ENCODE results near the gene GSN. TPM values are rescaled to one million over a fixed set of nuclear protein-coding genes. Genes with fewer than 3 reads are reported as not detected.

GSN gene
- total and polyA plus RNA-seq, 10 of the 15 experiments (the other 5 are each of a cell fraction or from before 2014, with no cell fraction given), result 0.66 to 9.2 (median 6.2) TPM

- Histone ChIP-seq H3K4me1 (ENCODE audit: control insufficient read depth, insufficient read depth, low read length) (peaks cover 28% of the 10 kb centered on the region), H3K9ac (ENCODE audit: control insufficient read depth, insufficient read depth, low read length) (no peak overlapping the region), H3K36me3 (ENCODE audit: control insufficient read depth in 2 of 2, insufficient read depth in 2 of 2, low read length in 1 of 2) (no peaks in the 10 kb centered on the region), H3K4me3 (no peak overlapping the region), H3K79me2 (ENCODE audit: control insufficient read depth, insufficient read depth, low read length) (no peaks in the 10 kb centered on the region; the same call in 1 of the 2 replicates), H3K27ac (ENCODE audit: control insufficient read depth, insufficient read depth) (no peak overlapping the region), H3K27me3 (replicated peaks in 1 of 2; ENCODE audit: control insufficient read depth in 2 of 2, insufficient read depth in 2 of 2, low read length in 1 of 2) (no peaks in the 10 kb centered on the region), H3K9me3 (replicated peaks; ENCODE audit: control insufficient read depth, insufficient read depth, low read length) (no peaks in the 10 kb centered on the region; the same call in 2 of the 3 replicates), H4K20me1 (ENCODE audit: control insufficient read depth, insufficient read depth) (no peaks in the 10 kb centered on the region), H2AFZ (ENCODE audit: control insufficient read depth, low read depth, low read length) (no peak overlapping the region), H3K4me2 (ENCODE audit: control insufficient read depth, insufficient read depth) (no peak overlapping the region)
- DNase-seq (ENCODE audit: low read depth, low spot score) (no peak), ATAC-seq (no peak), FAIRE-seq (no peak)
- in situ Hi-C loops (cut with MboI) (no loop called here), intact Hi-C loops (cut with micrococcal nuclease; ENCODE audit: unreplicated experiment) (no loop called here)
- WGBS (ENCODE audit: insufficient coverage, insufficient replicate concordance, low lambda C conversion rate, missing lambda C conversion rate), result 84% methylated on average over 5 of the region's 5 CpGs
- ChIA-PET CTCF (interaction anchor here (0.6 to 2.0 kb wide), 5 partner anchors 10 to 283 kb away, joined by 3 to 17 read pairs (median 5); no protein-coding TSS in a partner anchor), SMC1A (ENCODE audit: uncharacterized antibody, unreplicated experiment) (interaction anchor here (1.4 to 2.2 kb wide), 5 partner anchors 10 to 44 kb away, joined by 3 to 22 read pairs (median 5); no protein-coding TSS in a partner anchor), POLR2A (interaction anchor here (1.1 to 1.5 kb wide), 2 partner anchors 11 to 14 kb away, joined by 5 to 9 read pairs; no protein-coding TSS in a partner anchor), RAD21 (ENCODE audit: unreplicated experiment) (interaction anchor here (0.7 to 1.4 kb wide), 2 partner anchors 18 to 1813 kb away, joined by 3 to 6 read pairs; no protein-coding TSS in a partner anchor)
- BruUV-seq (replicated peaks), result no TSS peak
- TF ChIP-seq FOXK2 (IDR thresholded peaks at IDR 0.05), result no peak
- no peak for TF ChIP-seq TARDBP (IDR thresholded peaks at IDR 0.05; ENCODE audit: borderline replicate concordance)
- no peak for TF ChIP-seq IKZF2 (IDR thresholded peaks at IDR 0.05)
- TF ChIP-seq NFXL1 (IDR thresholded peaks at IDR 0.05; ENCODE audit: borderline replicate concordance), result no peak
- no peak for TF ChIP-seq ATF7 (IDR thresholded peaks at IDR 0.05; ENCODE audit: low read depth)
- no peak for TF ChIP-seq KAT2A (conservative IDR thresholded peaks at IDR 0.05; ENCODE audit: control insufficient read depth, low read depth, low read length)
- no peak for TF ChIP-seq TCF7 (IDR thresholded peaks at IDR 0.05; ENCODE audit: borderline replicate concordance)
- TF ChIP-seq CBX5 (IDR thresholded peaks at IDR 0.05; ENCODE audit: low read depth), result no peak
- TF ChIP-seq CEBPB (IDR thresholded peaks at IDR 0.05; ENCODE audit: borderline replicate concordance in 1 of 2, low read depth in 2 of 2, low read length in 2 of 2), result no peak
- no peak for TF ChIP-seq ZBTB40 (IDR thresholded peaks at IDR 0.05; ENCODE audit: borderline replicate concordance)
- no peak for TF ChIP-seq GABPA (IDR thresholded peaks at IDR 0.05; ENCODE audit: low read depth)
- TF ChIP-seq POLR2A (IDR thresholded peaks at IDR 0.05; ENCODE audit: low read depth, low read length), result no peak
- no peak for TF ChIP-seq MTA2 (IDR thresholded peaks at IDR 0.05; ENCODE audit: low read depth)
- no peak for TF ChIP-seq PAX8 (IDR thresholded peaks at IDR 0.05)
- no peak for TF ChIP-seq STAT3 (IDR thresholded peaks at IDR 0.05; ENCODE audit: low read depth, low read length)
- TF ChIP-seq RB1 (IDR thresholded peaks at IDR 0.05; ENCODE audit: borderline replicate concordance), result no peak
- TF ChIP-seq CEBPZ (IDR thresholded peaks at IDR 0.05; ENCODE audit: low read depth, low read length), result no peak
Observed at GRCh38 chr9:121354762-121355161, 86.8 kb downstream of the GSN start.
